SK-N-SH (cell line): ENCODE results near the gene AKAP6. TPM values are rescaled to one million over a fixed set of nuclear protein-coding genes. Genes with fewer than 3 reads are reported as not detected.
"Not testable (repeated sequence)": the region's sequence is repeated elsewhere in the genome, so short reads cannot be mapped to it uniquely, and the experiment has no call there.

Experiments used
- CTCF ChIA-PET: fragments of 300-600, 350-600 bp; formaldehyde crosslinking; extraction: SDS; loops from one replicate; lab custom pipeline; 2021; lab: Yijun Ruan, JAX
- POLR2A ChIA-PET: fragments of 350-600 bp; sonication (Branson Sonifier 250); formaldehyde crosslinking; extraction: SDS; loops from one replicate; lab custom pipeline; 2020; ENCODE audit warnings: antibody characterized with exemption, inconsistent platforms; lab: Yijun Ruan, JAX
- DNase-seq: peaks from one replicate; pipeline ENCODE4 v3.0.0; 2012
- H2AFZ ChIP-seq: fragments of 200-600 bp; sonication (generic); 2 replicates; pipeline ENCODE4 v1.8.1; 2016; ENCODE audit warnings: antibody characterized with exemption, mild to moderate bottlenecking, low read depth
- H3F3A ChIP-seq: fragments of 200-600 bp; sonication (generic); replicated peaks from 2 replicates; pipeline ENCODE3; 2016; ENCODE audit warnings: antibody characterized with exemption, mild to moderate bottlenecking; ENCODE audit not compliant: insufficient read depth
- H3K27ac ChIP-seq, 2 experiments: fragments of 200-500 bp in 1 of 2; fragments of 200-600 bp in 1 of 2; sonication (Bioruptor generic) in 1 of 2; sonication (generic), shearing (Covaris generic) in 1 of 2; 2 replicates each; pipeline versions ENCODE4 v1.5.1 to v1.6.1; 2014 to 2016; ENCODE audit warnings: low read depth in 2 of 2, inconsistent platforms in 1 of 2, low read length in 1 of 2, mild to moderate bottlenecking in 1 of 2, mixed read lengths in 1 of 2
- H3K27me3 ChIP-seq: fragments of 200-600 bp; sonication (generic), shearing (Covaris generic); 2 replicates; pipeline ENCODE4 v1.6.1; 2016; ENCODE audit warnings: mixed run types; ENCODE audit not compliant: insufficient read depth
- H3K36me3 ChIP-seq, 2 experiments: fragments of 200-500 bp in 1 of 2; fragments of 200-600 bp in 1 of 2; sonication (Bioruptor generic) in 1 of 2; sonication (generic) in 1 of 2; replicated peaks in 1 of 2; 2 replicates each; pipeline versions ENCODE3 to v1.5.1; 2014 to 2016; ENCODE audit warnings: low read length in 1 of 2, mild to moderate bottlenecking in 1 of 2; ENCODE audit not compliant: insufficient read depth in 2 of 2, control insufficient read depth in 1 of 2
- H3K4me1 ChIP-seq, 2 experiments: fragments of 200-500 bp in 1 of 2; fragments of 200-600 bp in 1 of 2; sonication (Bioruptor generic) in 1 of 2; sonication (generic), shearing (Covaris generic) in 1 of 2; 2 replicates each; pipeline versions ENCODE4 v1.5.1 to v1.6.1; 2014 to 2016; ENCODE audit warnings: low read depth in 1 of 2, low read length in 1 of 2, mixed run types in 1 of 2; ENCODE audit not compliant: insufficient read depth in 2 of 2, control insufficient read depth in 1 of 2
- H3K4me2 ChIP-seq: fragments of 200-600 bp; sonication (generic), shearing (Covaris generic); 2 replicates; pipeline ENCODE4 v1.6.1; 2017; ENCODE audit warnings: mixed run types
- H3K4me3 ChIP-seq, 2 experiments: fragments of 200-500 bp in 1 of 2; fragments of 200-600 bp in 1 of 2; sonication (Bioruptor generic) in 1 of 2; sonication (generic), shearing (Covaris generic) in 1 of 2; 2 replicates each; pipeline versions ENCODE4 v1.5.1 to v1.8.1; 2014 to 2016; ENCODE audit warnings: low read depth in 2 of 2, inconsistent platforms in 1 of 2, low read length in 1 of 2, mild to moderate bottlenecking in 1 of 2, mixed read lengths in 1 of 2, moderate library complexity in 1 of 2
- H3K79me2 ChIP-seq: fragments of 200-600 bp; sonication (generic); 2 replicates; pipeline ENCODE4 v1.8.1; 2017; ENCODE audit warnings: mild to moderate bottlenecking; ENCODE audit not compliant: insufficient read depth
- H3K9ac ChIP-seq: fragments of 200-600 bp; sonication (generic); 2 replicates; pipeline ENCODE4 v1.6.1; 2017; ENCODE audit warnings: mixed run types
- H3K9me2 ChIP-seq: fragments of 200-600 bp; sonication (generic); 2 replicates; pipeline ENCODE4 v1.6.1; 2017; ENCODE audit warnings: mixed run types
- H3K9me3 ChIP-seq: fragments of 200-600 bp; sonication (generic); 2 replicates; pipeline ENCODE4 v1.6.1; 2017; ENCODE audit warnings: mixed run types, mild to moderate bottlenecking, moderate library complexity
- H4K20me1 ChIP-seq: fragments of 200-600 bp; sonication (generic); 2 replicates; pipeline ENCODE4 v1.6.1; 2017; ENCODE audit warnings: mild to moderate bottlenecking, mixed run types; ENCODE audit not compliant: insufficient read depth
- CTCF ChIP-seq: fragments of 200-600 bp; sonication (generic); IDR thresholded peaks from 2 replicates; pipeline ENCODE4 v1.6.1; 2017; ENCODE audit warnings: antibody characterized with exemption, mild to moderate bottlenecking, moderate library complexity
- FOXM1 ChIP-seq: IDR thresholded peaks from 2 replicates; pipeline ENCODE4 v1.4.0; 2012; ENCODE audit warnings: low read depth, mild to moderate bottlenecking
- GABPA ChIP-seq: IDR thresholded peaks from 2 replicates; pipeline ENCODE4 v1.4.0; 2012; ENCODE audit warnings: low read depth, mild to moderate bottlenecking
- GATA2 ChIP-seq: sonication (generic); formaldehyde crosslinking; IDR thresholded peaks from 2 replicates; pipeline ENCODE4 v1.5.0; 2020; ENCODE audit warnings: mild to moderate bottlenecking, missing genetic modification reagents
- MEF2A ChIP-seq: IDR thresholded peaks from 2 replicates; pipeline ENCODE4 v1.4.0; 2012; ENCODE audit warnings: low read depth, borderline replicate concordance
- NFIC ChIP-seq: IDR thresholded peaks from 2 replicates; pipeline ENCODE4 v1.4.0; 2012; ENCODE audit warnings: borderline replicate concordance
- PBX3 ChIP-seq: IDR thresholded peaks from 2 replicates; pipeline ENCODE4; 2012
- RAD21 ChIP-seq: IDR thresholded peaks from 2 replicates; pipeline ENCODE4 v1.6.1; 2012; ENCODE audit warnings: mild to moderate bottlenecking, low read length
- TEAD4 ChIP-seq: IDR thresholded peaks from 2 replicates; pipeline ENCODE4 v1.4.0; 2012; ENCODE audit warnings: mild to moderate bottlenecking, borderline replicate concordance; ENCODE audit not compliant: insufficient read depth
- WGBS: methylation state at CpG from one replicate; pipeline ENCODE4 v1.1.6; 2017; ENCODE audit warnings: low lambda C conversion rate; 5-methylcytosine and 5-hydroxymethylcytosine counted together
- polyA plus RNA-seq, 3 experiments: library from polyadenylated mRNA; depleted of rRNA; stranded (reverse); fragments of >200 nt; gene quantifications; 2 replicates each; pipeline ENCODE4 v1.2.3, GENCODE V29; 2012

AKAP6 gene
- polyA plus RNA-seq, 1 of the 3 experiments (the other 2 are of a cell fraction), result 1.7 TPM

DNA sequence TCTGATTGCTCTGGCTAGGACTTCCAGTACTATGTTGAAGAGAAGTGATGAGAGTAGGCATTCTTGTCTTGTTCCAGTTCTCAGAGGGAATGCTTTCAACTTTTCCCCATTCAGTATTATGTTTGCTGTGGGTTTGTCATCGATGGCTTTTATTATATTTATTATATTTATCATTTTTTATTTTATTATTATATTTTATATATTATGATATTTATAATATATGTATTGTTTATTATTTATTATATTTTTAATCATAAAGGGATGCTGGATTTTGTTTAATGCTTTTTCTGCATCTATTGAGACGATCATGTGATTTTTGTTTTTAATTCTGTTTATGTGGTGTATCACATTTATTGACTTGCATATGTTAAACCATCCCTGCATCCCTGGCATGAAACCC, 58.2 kb downstream of the AKAP6 start:
- H3K4me3 ChIP-seq, CTCF ChIA-PET, H3K9ac ChIP-seq, H3K27me3 ChIP-seq, H3K9me2 ChIP-seq, H3K36me3 ChIP-seq, H4K20me1 ChIP-seq, DNase-seq, H3K79me2 ChIP-seq, H3K4me2 ChIP-seq, H2AFZ ChIP-seq, H3F3A ChIP-seq, H3K27ac ChIP-seq, H3K4me1 ChIP-seq, POLR2A ChIA-PET: not testable (repeated sequence)
- WGBS, result 86% methylated on average over 2 of the region's 2 CpGs
- H3K9me3 ChIP-seq, result 0 out of 2 replicates have a peak, but pooled peaks cover 11% of the 10 kb centered on the region

DNA sequence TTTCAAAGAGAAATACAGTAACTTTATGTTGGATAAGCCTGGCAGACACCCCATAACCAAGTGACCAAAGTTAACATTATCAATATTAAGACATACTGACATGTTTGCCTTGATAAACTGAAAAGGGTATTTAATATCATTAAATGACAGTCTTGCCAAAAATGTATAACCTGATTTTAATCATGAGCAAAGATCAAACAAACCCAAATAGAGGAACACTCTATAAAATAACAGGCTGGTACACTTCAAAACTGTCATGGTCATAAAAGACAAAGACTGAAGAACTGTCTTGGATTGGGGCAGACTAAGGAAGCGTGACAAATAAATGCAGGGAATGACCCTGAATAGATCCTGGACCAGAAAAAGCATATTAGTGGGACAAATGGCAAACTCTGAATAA, 64.0 kb downstream of the AKAP6 start:
- TF ChIP-seq TEAD4, result no peak
- no peak for TF ChIP-seq GABPA
- Histone ChIP-seq H3K9ac (no peak overlapping the region), H3K9me2 (no peaks in the 10 kb centered on the region), H2AFZ (no peak overlapping the region), H3K9me3 (0 out of 2 replicates have a peak, but pooled peaks cover 11% of the 10 kb centered on the region), H3K27me3 (no peaks in the 10 kb centered on the region), H3K4me2 (no peak overlapping the region), H3K36me3 (peaks cover 0 to 8% of the 10 kb centered on the region in 2 experiments), H3K4me1 (peaks cover 3% of the 10 kb centered on the region in 2 experiments; a peak in 3 of 4 replicates), H3F3A (peaks cover 8% of the 10 kb centered on the region), H3K27ac (no peak overlapping the region), H3K4me3 (no peak overlapping the region), H4K20me1 (no peaks in the 10 kb centered on the region), H3K79me2 (no peaks in the 10 kb centered on the region)
- CTCF ChIA-PET, result interaction anchor here (0.7 kb wide), 1 partner anchor 9 kb away, joined by 3 read pairs; no protein-coding TSS in a partner anchor
- DNase-seq, result no peak
- 79% methylated on average over 1 of the region's 1 CpG for WGBS
- POLR2A ChIA-PET, result no interaction called here

GRCh38 chr14:32394038-32394437, 64.9 kb downstream of the AKAP6 start:
- 79% methylated on average over 1 of the region's 1 CpG for WGBS
- no peak for TF ChIP-seq MEF2A
- TF ChIP-seq CTCF, result no peak
- no peak for TF ChIP-seq FOXM1
- TF ChIP-seq RAD21, result no peak
- TF ChIP-seq PBX3, result no peak
- no peak for TF ChIP-seq NFIC
- TF ChIP-seq GATA2 (CRISPR knock-in tag), result no peak
- Histone ChIP-seq H3K79me2 (no peaks in the 10 kb centered on the region), H3K9me2 (no peaks in the 10 kb centered on the region), H4K20me1 (no peaks in the 10 kb centered on the region), H3K9ac (no peak overlapping the region), H3K4me3 (no peak overlapping the region), H3K27ac (no peak overlapping the region), H3K4me2 (no peak overlapping the region), H2AFZ (no peak overlapping the region), H3K4me1 (peaks cover 5 to 9% of the 10 kb centered on the region in 2 experiments), H3K27me3 (no peaks in the 10 kb centered on the region), H3K36me3 (peaks cover 0 to 8% of the 10 kb centered on the region in 2 experiments), H3F3A (peaks cover 17% of the 10 kb centered on the region), H3K9me3 (0 out of 2 replicates have a peak, but pooled peaks cover 7% of the 10 kb centered on the region)
- CTCF ChIA-PET, result interaction anchor here (0.7 kb wide), 1 partner anchor 10 kb away, joined by 3 read pairs; no protein-coding TSS in a partner anchor
- POLR2A ChIA-PET, result no interaction called here
- DNase-seq, result no peak
